ENCODE results near the gene VWC2L.

GRCh38 chr2:214451516-214452275 is 40.8 kb downstream of the VWC2L start:
- no peak for TF ChIP-seq CTCF (IDR thresholded peaks at IDR 0.05; ENCODE audit: low read length)
- no peak for TF ChIP-seq EZH2 (optimal IDR thresholded peaks at IDR 0.05; ENCODE audit: low read depth, low read length)
